22Rv1 (cell line): ENCODE results near the gene P2RX2.

Experiments
- H3K27ac ChIP-seq: fragments of 450-650 bp; 2 replicates; pipeline ENCODE4 v1.5.1; 2017
- CTCF ChIP-seq: fragments of 450-650 bp; IDR thresholded peaks from 2 replicates; pipeline ENCODE4 v1.5.1; 2017; ENCODE audit warnings: mild to moderate bottlenecking
- ZFX ChIP-seq: fragments of 450-650 bp; IDR thresholded peaks from 2 replicates; pipeline ENCODE4 v1.6.1; 2017; ENCODE audit warnings: antibody characterized with exemption, borderline replicate concordance

The P2RX2 gene

DNA sequence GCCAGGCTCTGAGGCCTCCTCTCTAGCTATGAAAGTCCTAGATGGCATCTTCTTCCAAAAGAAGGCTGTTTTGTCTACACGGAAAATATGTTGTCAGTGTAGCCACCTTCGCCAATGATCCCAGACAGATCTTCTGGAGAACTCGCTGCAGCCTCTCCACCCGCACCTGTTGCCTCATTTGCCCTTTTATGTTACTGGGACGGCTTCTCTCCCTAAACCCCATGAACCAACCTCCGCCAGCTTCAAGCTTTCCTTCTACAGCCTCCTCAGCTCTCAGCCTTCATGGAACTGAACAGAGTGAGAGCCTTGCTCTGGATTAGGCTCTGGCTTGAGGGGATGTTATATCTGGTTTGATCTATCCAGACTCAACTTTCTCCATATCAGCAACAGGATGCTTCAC, 10.8 kb downstream of the P2RX2 start:
- H3K27ac ChIP-seq, result no peak overlapping the region
- TF ChIP-seq CTCF (no peak), ZFX (no peak)

- no peak for TF ChIP-seq ZFX
- no peak for TF ChIP-seq CTCF
- no peak overlapping the region; the same call in 1 of the 2 replicates for H3K27ac ChIP-seq
These were observed 12.1 kb downstream of the P2RX2 start for GRCh38 chr12:132630672-132631071.

DNA sequence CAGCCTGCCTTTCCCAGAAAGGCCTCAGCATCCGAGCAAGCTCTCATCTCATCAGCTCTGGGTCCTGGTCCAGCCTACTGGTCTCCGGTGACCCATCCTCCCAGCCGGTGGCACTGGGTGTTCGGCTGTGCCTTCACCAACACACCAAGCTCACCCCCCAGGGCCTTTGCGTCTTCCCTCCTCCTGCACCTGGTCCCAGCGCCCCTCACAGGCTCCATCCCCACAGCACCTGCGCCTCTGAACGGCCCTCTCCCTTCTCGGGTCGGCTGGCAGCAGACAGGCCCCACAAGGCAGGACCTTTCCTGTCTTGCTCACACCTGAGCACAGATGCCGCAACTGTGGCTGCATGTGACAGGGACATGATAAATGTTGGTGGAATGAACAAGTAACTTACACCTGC, 13.1 kb downstream of the P2RX2 start:
- H3K27ac ChIP-seq, result no peak overlapping the region
- TF ChIP-seq CTCF (no peak), ZFX (no peak)

- H3K27ac ChIP-seq, result no peak overlapping the region
These were observed 14.1 kb downstream of the P2RX2 start for GRCh38 chr12:132632521-132633228.

GRCh38 chr12:132633398-132633797, 14.8 kb downstream of the P2RX2 start:
- H3K27ac ChIP-seq, result no peak overlapping the region
- TF ChIP-seq ZFX (no peak), CTCF (no peak)

More at GRCh38 chr12:132632521-132633228, 14.1 kb downstream of the P2RX2 start:
- no peak for TF ChIP-seq CTCF

DNA sequence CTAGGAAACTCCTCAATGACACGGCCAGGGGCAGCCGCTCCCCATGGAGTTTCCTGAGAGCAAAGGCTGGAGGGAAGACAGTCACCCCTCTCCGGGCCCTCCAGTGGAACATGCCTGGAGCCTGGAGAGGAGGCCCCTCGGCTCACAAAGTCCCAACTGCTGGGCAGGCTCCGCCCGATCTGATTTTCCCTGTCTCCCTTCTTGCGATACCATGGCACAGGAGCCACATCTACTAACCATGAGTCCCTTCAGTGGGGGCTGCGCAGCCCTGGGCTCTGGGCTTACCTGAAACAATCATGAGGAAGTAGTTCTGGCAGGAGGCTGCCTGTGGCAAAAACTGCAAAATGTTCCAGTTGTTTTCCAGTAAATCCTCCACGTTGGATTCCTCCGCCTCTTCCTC, 15.3 kb downstream of the P2RX2 start:
- TF ChIP-seq CTCF, result no peak
- TF ChIP-seq ZFX, result no peak
- H3K27ac ChIP-seq, result no peak overlapping the region

- H3K27ac ChIP-seq, result no peak overlapping the region
- TF ChIP-seq ZFX, result no peak
- TF ChIP-seq CTCF, result no peak
These were observed 15.9 kb downstream of the P2RX2 start for GRCh38 chr12:132634411-132634990.
